ENCODE measurements around the gene TTC28. TPM values are rescaled to one million over a fixed set of nuclear protein-coding genes. Genes with fewer than 3 reads are reported as not detected.

TTC28 gene
- total and polyA plus RNA-seq, 12 donors, result 3.4 to 75.6 (median 28.6) TPM

DNA sequence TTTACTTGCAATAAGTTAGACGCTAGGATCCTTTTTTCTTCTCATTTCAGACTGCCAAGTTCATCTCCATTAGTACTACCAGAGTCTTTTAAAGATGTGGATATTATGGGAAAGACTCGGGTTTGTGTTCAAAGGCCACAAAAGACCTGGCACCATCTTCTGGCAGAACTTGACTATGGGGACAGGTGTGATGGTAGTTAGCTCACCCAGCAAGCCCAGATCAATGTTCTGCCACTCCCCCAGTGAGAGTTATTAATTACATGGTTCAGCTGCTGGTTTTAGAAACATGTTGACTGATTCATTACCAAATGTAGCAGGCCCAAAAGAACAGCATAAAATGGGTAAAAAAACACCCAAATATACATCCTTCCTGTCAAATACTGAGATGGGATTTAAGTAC is 427.1 kb downstream of the TTC28 start:
- 69 to 94% (median 92%) methylated on average over 2 of the region's 2 CpGs for WGBS, 4 donors
- H3K4me3 ChIP-seq, result no peak overlapping the region
- DNase-seq, result no peak
- no peaks in the 10 kb centered on the region for H3K27me3 ChIP-seq
- TF ChIP-seq, protein P1, sequence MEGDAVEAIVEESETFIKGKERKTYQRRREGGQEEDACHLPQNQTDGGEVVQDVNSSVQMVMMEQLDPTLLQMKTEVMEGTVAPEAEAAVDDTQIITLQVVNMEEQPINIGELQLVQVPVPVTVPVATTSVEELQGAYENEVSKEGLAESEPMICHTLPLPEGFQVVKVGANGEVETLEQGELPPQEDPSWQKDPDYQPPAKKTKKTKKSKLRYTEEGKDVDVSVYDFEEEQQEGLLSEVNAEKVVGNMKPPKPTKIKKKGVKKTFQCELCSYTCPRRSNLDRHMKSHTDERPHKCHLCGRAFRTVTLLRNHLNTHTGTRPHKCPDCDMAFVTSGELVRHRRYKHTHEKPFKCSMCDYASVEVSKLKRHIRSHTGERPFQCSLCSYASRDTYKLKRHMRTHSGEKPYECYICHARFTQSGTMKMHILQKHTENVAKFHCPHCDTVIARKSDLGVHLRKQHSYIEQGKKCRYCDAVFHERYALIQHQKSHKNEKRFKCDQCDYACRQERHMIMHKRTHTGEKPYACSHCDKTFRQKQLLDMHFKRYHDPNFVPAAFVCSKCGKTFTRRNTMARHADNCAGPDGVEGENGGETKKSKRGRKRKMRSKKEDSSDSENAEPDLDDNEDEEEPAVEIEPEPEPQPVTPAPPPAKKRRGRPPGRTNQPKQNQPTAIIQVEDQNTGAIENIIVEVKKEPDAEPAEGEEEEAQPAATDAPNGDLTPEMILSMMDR (IDR thresholded peaks at IDR 0.05), result no peak
- no peak for TF ChIP-seq POLR2A (IDR thresholded peaks at IDR 0.05)
- H3K4me1 ChIP-seq (replicated peaks in 1 of 2), result peaks cover 0 to 8% of the 10 kb centered on the region in 2 donors
- no peak overlapping the region for H3K27ac ChIP-seq
- intact Hi-C loops (cut with DNase I), result no loop called here
- H3K36me3 ChIP-seq (replicated peaks in 1 of 2), result no peaks in the 10 kb centered on the region
- H3K9me3 ChIP-seq (replicated peaks in 1 of 3), result no peaks in the 10 kb centered on the region

DNA sequence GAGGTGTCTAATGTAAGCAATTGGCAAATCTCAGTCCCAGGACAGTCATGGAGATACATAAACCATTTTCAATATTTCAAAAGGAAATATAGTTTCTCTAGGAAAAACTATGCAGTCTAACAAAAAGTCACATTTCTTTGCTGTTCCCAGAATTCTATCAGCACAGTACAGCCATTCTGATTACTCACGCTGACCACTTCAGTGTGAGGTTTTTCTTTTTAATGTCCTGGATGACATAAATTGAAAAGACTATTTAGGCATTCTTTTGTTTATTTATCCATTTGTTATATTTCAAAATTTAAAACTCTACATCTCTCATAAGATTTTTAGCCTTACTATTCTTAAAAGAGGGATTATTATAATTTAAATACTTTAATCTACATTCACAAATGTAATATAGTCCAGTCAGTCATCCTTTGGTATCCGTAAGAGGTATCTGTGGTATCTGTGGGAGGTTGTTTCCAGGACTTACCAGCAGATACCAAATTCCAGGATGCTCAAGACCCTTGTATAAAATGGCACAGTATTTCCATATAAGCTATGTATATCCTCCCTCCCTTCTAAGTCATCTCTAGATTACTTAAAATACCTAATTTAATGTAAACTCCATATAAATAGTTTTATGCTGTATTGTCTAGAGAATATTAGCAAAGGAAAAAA is 429.5 kb downstream of the TTC28 start:
- WGBS, 4 donors, result 91 to 96% (median 95%) methylated on average over 2 of the region's 2 CpGs
- TF ChIP-seq, protein P1 (IDR thresholded peaks at IDR 0.05), result no peak
- TF ChIP-seq POLR2A (IDR thresholded peaks at IDR 0.05), result no peak
- Histone ChIP-seq H3K27me3 (no peaks in the 10 kb centered on the region), H3K4me1 (replicated peaks in 1 of 2) (peaks cover 0 to 15% of the 10 kb centered on the region in 2 donors), H3K36me3 (replicated peaks in 1 of 2) (no peaks in the 10 kb centered on the region), H3K27ac (no peak overlapping the region), H3K9me3 (replicated peaks in 1 of 3) (no peaks in the 10 kb centered on the region), H3K4me3 (no peak overlapping the region)
- no peak for DNase-seq
- intact Hi-C loops (cut with DNase I), result no loop called here

DNA sequence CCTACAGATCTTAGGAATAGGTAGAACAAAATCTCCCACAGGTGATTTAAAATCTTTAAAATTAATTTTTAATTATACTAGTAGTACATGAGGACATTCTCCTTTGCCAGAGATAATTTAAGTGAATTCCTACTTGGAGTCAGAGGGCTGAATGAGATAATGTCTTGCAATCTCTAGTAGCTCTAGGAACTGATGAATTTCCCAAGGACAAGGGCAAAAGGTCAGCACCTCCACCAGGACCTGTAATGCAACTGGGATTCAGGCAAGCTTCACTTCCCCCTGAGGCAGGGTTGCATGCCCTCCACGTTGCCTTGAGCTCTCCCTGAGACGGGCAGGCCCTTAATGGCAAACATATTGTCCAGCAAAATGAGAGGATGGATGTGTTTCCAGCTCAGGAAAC is 430.2 kb downstream of the TTC28 start:
- intact Hi-C loops (cut with DNase I), result no loop called here
- Histone ChIP-seq H3K4me3 (no peak overlapping the region), H3K27me3 (no peaks in the 10 kb centered on the region), H3K36me3 (replicated peaks in 1 of 2) (no peaks in the 10 kb centered on the region), H3K27ac (no peak overlapping the region), H3K4me1 (replicated peaks in 1 of 2) (peaks cover 0 to 20% of the 10 kb centered on the region in 2 donors), H3K9me3 (replicated peaks in 1 of 3) (no peaks in the 10 kb centered on the region)
- WGBS, 4 donors, result 66 to 83% (median 73%) methylated on average over 2 of the region's 2 CpGs
- TF ChIP-seq POLR2A (IDR thresholded peaks at IDR 0.05), result no peak
- TF ChIP-seq, protein P1 (IDR thresholded peaks at IDR 0.05), result no peak
- DNase-seq, result no peak

DNA sequence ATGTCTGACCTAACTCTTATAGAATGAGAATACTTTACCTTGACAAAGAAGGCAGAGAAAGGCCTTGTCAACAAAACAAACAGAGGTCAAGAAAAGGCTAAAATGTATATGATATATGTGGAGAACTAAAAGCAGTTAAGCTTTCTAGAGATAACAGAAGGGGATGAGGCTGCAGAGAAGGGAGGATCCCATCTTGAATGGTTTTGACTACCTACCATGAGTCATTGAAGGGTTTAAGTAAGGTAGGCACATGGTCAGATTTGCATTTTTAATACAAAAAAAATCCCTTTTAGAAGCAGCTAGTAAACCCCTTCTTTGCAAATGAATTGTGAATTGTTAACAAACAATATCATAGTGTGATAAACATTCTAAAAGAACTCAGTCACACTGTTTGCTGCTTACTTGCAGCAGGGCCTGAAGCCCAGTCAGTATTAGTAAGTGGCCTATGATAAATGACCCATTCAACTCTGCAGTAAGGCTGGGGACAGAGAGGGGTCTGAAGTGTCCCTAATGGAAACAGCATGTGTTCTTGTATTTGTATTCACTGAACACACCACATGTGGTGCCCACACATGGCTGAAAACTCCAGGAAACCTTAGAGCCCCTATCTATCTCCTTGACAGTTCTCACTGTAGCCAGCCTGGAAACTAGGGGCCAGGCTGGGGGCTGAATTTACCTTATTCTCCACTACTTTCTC is 431.8 kb downstream of the TTC28 start:
- H3K27me3 ChIP-seq, result no peaks in the 10 kb centered on the region
- peaks cover 0 to 20% of the 10 kb centered on the region in 2 donors for H3K4me1 ChIP-seq (replicated peaks in 1 of 2)
- H3K36me3 ChIP-seq (replicated peaks in 1 of 2), result no peaks in the 10 kb centered on the region
- H3K27ac ChIP-seq, result no peak overlapping the region
- DNase-seq, result no peak
- TF ChIP-seq POLR2A (IDR thresholded peaks at IDR 0.05), result no peak
- TF ChIP-seq, protein P1 (IDR thresholded peaks at IDR 0.05), result no peak
- no peak overlapping the region for H3K4me3 ChIP-seq
- H3K9me3 ChIP-seq (replicated peaks in 1 of 3), result no peaks in the 10 kb centered on the region
- intact Hi-C loops (cut with DNase I), result no loop called here
